Left renal pelvis (tissue), 4 donors: ENCODE measurements around the gene CDH16. TPM values are rescaled to one million over a fixed set of nuclear protein-coding genes. Genes with fewer than 3 reads are reported as not detected.
"Not testable (repeated sequence)": the region's sequence is repeated elsewhere in the genome, so short reads cannot be mapped to it uniquely, and the experiment has no call there.

Experiments used
- DNase-seq, 4 donors: peaks; one replicate each; pipeline ENCODE4 v3.0.0-alpha.2; 2013; ENCODE audit warnings: low read depth in 4 of 4, low spot score in 3 of 4
- polyA plus RNA-seq, 4 donors: library from polyadenylated mRNA; unstranded; fragments of 120-200 nt; gene quantifications; one replicate each; pipeline ENCODE4 v1.2.1, GENCODE V29; 2013; ENCODE audit not compliant: insufficient read length in 4 of 4

Gene CDH16
- polyA plus RNA-seq, 4 donors, result 4.1 to 307 (median 238) TPM

- DNase-seq, result peak; percentile 87 to 94 (median 90)
Observed at GRCh38 chr16:66880288-66881013, 38.2 kb downstream of the CDH16 start, which contains the start of gene PDP2. Gene PDP2 (plus strand): TSS chr16:66880515. CDS start chr16:66884285, 3,770 bp downstream.

DNA sequence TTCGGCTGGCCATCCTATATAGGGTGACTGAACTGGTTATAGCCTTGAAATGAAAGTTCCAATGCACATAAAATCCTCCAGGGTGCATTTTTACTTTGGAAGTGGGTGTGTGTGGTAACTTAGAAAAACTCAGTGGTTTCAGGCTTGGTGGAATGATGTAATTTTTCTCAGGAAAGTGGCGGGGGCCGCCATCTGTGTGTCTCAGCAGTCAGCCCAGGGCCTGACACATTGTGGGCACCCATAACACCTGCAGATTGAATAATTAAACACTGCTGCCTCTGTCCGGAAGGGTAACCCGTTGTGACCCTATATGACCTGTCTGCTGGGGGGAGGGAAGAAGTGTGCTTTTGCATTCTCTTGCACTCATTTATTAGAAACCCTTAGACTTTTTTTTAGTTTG, 40.6 kb downstream of the CDH16 start:
- DNase-seq, result no peak

DNA sequence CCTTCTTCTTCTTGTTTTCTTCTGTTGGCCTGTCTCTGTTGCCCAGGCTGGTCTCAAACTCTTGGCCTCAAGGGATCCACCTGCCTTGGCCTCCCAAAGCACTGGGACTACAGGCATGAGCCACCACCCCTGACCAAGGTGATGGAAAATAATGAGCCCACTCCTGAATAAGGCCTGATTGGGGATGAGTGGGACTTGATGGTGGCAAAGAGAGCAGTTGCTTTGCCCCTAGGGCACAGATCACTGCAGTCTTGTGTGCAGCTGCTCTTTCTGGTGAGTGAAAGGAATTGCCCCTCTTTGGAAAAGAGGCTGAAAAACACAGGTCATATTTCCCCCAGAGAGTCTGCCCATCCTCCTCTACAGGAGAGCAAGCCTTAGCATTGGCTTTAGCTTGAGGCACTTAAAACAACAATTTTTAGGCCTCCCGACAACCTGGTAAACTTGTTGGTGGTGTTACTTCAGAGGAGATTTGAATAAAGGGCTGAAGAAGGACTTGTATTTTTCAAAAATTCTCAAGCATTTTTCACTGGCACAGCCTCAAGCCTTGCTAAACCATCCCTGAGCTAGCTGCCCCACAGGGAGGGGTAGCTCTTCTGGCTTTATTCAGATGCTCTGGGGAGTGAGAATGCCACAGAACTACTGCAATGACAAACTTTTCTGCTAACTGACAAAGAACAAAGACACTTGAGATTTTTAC, 44.5 kb downstream of the CDH16 start:
- DNase-seq, result no peak

GRCh38 chr16:66873685-66874055, 45.0 kb downstream of the CDH16 start:
- no peak for DNase-seq

DNA sequence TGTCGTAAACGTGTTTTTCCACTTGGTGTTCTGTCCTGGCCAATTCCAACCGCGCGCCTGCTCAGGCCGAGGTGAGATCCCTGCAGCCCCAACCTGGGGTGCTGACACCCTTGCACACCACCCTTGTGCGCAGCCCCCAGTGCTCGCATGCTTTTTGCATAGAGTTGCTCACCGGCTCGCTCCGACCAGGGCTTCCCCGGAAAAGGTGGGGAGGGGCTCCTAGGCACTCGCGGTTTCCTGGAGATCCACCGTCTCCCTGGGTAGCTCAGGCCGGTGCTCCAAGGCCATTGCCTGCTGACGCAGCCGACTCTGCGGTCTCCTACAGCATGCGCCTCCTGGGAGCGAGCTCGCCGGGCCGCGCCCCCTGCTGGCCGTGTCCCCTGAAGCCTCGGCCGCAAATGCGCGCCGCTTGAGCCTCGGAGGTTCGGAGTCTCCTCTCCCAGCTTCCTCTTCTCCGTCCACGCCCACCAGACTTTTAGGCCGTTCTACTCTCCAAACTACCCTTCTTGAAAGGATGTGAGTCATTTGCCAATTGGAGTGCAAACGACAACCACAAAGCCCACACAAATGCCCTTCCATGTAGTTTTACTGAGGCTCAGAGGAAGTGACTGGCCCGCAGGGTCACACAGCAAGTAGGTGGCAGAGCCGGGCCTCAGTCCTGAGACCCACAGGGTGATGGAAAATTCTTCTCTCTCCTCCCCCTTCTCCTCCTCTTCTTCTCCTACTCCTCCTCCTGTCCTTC, 45.6 kb downstream of the CDH16 start:
- peak; percentile 38 to 69 (median 56) for DNase-seq

- DNase-seq, result no peak
Observed at GRCh38 chr16:66872559-66872942, 46.1 kb downstream of the CDH16 start.

DNA sequence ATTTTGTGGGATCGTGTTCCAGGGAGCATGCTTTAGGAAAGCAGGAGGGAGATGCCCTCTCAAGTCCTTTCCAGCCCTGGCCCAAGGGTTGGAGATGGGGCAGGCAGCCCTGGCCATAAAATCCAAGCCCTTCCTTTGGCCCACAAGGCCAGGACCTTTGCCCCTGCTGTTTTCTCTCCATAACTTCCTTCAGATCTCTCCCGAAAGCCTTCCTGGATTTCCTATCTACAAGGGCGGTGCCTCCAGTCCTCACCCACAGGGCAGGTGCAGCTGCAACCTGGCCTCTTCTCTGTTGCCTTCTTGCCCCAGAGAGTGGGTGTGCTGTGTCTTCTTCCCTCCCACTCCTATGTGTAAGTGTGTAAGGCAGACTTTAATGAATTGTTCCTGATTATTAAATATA, 46.8 kb downstream of the CDH16 start:
- no peak for DNase-seq

DNA sequence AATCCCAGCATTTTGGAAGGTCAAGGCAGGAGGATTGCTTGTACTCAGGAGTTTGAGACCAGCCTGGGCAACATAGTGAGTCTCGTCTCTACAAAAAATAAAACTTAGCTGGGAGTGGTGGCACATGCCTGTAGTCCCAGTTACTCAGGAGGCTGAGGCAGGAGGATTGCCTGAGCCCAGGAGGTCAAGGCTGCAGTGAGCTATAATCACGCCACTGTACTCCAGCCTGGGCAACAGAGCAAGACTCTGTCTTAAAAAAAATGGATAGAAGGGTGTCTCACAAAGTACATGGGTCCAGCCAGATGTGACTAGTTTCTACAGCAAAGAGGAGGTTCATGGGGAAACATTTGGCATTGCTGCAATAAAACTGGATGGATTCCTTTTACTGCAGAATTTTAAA, 47.3 kb downstream of the CDH16 start:
- not testable (repeated sequence) for DNase-seq

DNA sequence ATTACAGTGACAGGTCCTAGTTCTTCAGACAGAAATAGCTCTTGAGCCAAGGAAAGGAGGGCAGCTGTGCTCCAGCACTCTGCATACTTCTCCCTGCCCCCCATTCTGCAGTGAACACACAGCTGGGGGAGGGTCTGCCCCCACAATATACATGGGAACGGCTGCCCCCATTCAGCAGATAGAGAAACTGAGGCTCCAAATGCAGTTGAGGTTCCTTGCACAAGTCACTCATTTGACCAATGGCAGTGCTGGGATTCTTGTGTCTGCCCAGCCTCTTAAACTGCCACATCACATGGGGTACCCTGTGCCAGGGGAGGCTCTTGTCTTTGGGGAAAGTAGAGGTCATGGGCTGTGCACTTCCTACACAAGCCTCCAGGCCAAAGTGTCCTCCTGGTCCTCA, 49.3 kb downstream of the CDH16 start:
- no peak for DNase-seq

DNA sequence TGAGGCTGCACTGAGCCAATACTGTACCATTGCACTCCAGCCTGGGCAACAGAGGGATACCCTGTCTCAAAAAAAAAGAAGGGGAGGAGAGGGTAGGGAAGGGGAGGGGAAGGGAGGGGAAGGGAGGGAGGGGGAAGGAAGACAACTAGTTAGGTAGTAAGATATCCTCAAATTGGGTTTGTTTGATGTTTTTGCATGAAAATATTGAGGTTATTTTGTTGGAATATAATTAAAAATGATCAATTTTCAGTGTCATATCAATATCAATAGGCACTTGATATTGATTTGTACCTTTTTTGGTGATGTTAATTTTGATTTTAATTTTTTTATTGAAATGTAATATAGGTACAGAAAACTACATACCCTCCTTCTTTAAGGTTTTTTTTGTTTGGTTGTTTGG, 55.0 kb downstream of the CDH16 start:
- DNase-seq, result no peak

DNA sequence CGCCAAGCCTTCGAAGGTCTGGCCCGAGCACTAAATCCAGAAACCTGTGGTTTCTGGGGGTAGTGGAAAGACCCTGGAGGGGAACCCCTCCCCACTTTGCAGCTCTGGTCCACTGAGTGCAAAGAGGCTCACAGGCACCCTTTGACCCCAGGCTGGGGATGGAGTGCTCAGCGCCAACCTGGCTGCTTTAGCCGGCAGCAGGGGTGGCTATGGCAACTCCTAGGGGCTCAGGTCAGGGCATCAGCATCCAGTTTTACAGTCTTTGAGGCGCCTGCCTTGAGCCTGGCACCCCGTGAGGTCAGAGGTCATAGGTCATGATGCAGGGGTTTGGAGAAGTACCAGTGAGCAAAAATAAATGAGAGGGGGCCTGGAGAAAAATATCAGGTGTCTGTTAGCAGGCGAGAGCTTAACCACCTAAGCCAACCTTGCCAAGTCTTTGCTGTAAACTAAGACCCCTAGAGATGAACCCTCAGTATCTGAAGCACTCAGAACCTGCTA, 56.6 kb downstream of the CDH16 start:
- no peak for DNase-seq

- no peak for DNase-seq
Observed at GRCh38 chr16:66859397-66860068, 59.2 kb downstream of the CDH16 start.

GRCh38 chr16:66858740-66859396, 59.8 kb downstream of the CDH16 start:
- DNase-seq, result no peak

Other genes with a start within 250 kb of the CDH16 start
- 10 to 100 TPM; 21.0 to 67.0 (median 62.7) TPM for gene CMTM4, start 222.1 kb downstream of the CDH16 start, polyA plus RNA-seq
- gene DYNC1LI2, start 167.3 kb downstream of the CDH16 start, polyA plus RNA-seq, result 100 to 1,000 TPM; 109 to 161 (median 128) TPM
- gene TERB1, start 117.3 kb downstream of the CDH16 start, polyA plus RNA-seq, result not detected
- gene NAE1, start 87.9 kb downstream of the CDH16 start, polyA plus RNA-seq, result 100 to 1,000 TPM in 1 of 4 donors, 10 to 100 TPM in 3; 62.4 to 102 (median 86.8) TPM
- gene CA7, start 74.5 kb downstream of the CDH16 start, polyA plus RNA-seq, result under 1 TPM in 2 of 4 donors, not detected in 2; 0.29 to 0.53 TPM
- 10 to 100 TPM in 3 of 4 donors, 1 to 10 TPM in 1; 7.7 to 16.9 (median 14.0) TPM for gene PDP2, start 38.4 kb downstream of the CDH16 start, polyA plus RNA-seq
- gene RRAD, start 6.7 kb upstream of the CDH16 start, polyA plus RNA-seq, result 1 to 10 TPM; 1.2 to 5.4 (median 2.1) TPM
- gene CIAO2B, start 15.5 kb upstream of the CDH16 start, polyA plus RNA-seq, result 100 to 1,000 TPM in 1 of 4 donors, 10 to 100 TPM in 3; 62.2 to 102 (median 84.8) TPM
- gene CES2, start 16.6 kb upstream of the CDH16 start, polyA plus RNA-seq, result 10 to 100 TPM; 28.7 to 48.5 (median 36.1) TPM
- 1 to 10 TPM in 3 of 4 donors, under 1 TPM in 1; 0.74 to 3.5 (median 2.0) TPM for gene CES3, start 42.4 kb upstream of the CDH16 start, polyA plus RNA-seq
- gene CES4A, start 69.7 kb upstream of the CDH16 start, polyA plus RNA-seq, result 10 to 100 TPM in 2 of 4 donors, 1 to 10 TPM in 2; 6.3 to 13.2 (median 10.3) TPM
- gene CBFB, start 110.3 kb upstream of the CDH16 start, polyA plus RNA-seq, result 10 to 100 TPM; 69.3 to 78.9 (median 76.2) TPM
- 10 to 100 TPM; 21.4 to 28.3 (median 24.6) TPM for gene PHAF1, start 191.1 kb upstream of the CDH16 start, polyA plus RNA-seq
- 10 to 100 TPM in 3 of 4 donors, 1 to 10 TPM in 1; 8.5 to 40.1 (median 11.6) TPM for gene B3GNT9, start 232.1 kb upstream of the CDH16 start, polyA plus RNA-seq
- gene TRADD, start 241.0 kb upstream of the CDH16 start, polyA plus RNA-seq, result 1 to 10 TPM; 2.9 to 7.5 (median 3.8) TPM
- gene FBXL8, start 241.1 kb upstream of the CDH16 start, polyA plus RNA-seq, result 1 to 10 TPM; 1.2 to 2.5 (median 1.6) TPM
- gene HSF4, start 245.9 kb upstream of the CDH16 start, polyA plus RNA-seq, result 1 to 10 TPM; 1.4 to 5.7 (median 2.3) TPM